Hepatocyte (in vitro differentiated cells): ENCODE data around the gene CCDC81. TPM values are rescaled to one million over a fixed set of nuclear protein-coding genes. Genes with fewer than 3 reads are reported as not detected.

Source experiments
- DNase-seq: peaks from one replicate; pipeline ENCODE4 v3.0.0-alpha.2; 2016; ENCODE audit warnings: low spot score
- H2AFZ ChIP-seq: fragments of 200-600 bp; sonication (generic); 2 replicates; pipeline ENCODE4 v1.6.0; 2016; ENCODE audit warnings: antibody characterized with exemption, mild to moderate bottlenecking
- H3K27ac ChIP-seq: fragments of 200-600 bp; sonication (generic); 2 replicates; pipeline ENCODE4 v1.5.1; 2016; ENCODE audit warnings: mild to moderate bottlenecking
- H3K27me3 ChIP-seq: fragments of 200-600 bp; sonication (generic); 2 replicates; pipeline ENCODE4 v1.6.1; 2016
- H3K36me3 ChIP-seq: fragments of 200-600 bp; sonication (generic); replicated peaks from 2 replicates; pipeline ENCODE4 v1.5.1; 2016; ENCODE audit warnings: low read depth; ENCODE audit not compliant: insufficient read depth
- H3K4me1 ChIP-seq: fragments of 200-600 bp; sonication (generic); 2 replicates; pipeline ENCODE4 v1.5.1; 2016; ENCODE audit warnings: mild to moderate bottlenecking, moderate library complexity; ENCODE audit not compliant: insufficient read depth
- H3K4me2 ChIP-seq: fragments of 200-600 bp; sonication (generic); 2 replicates; pipeline ENCODE4 v1.6.0; 2016
- H3K4me3 ChIP-seq: fragments of 200-600 bp; sonication (generic); 2 replicates; pipeline ENCODE4 v1.5.1; 2016; ENCODE audit warnings: mild to moderate bottlenecking
- H3K79me2 ChIP-seq: fragments of 200-600 bp; sonication (generic); 2 replicates; pipeline ENCODE4 v1.6.0; 2017; ENCODE audit warnings: mild to moderate bottlenecking
- H3K9me2 ChIP-seq: fragments of 200-600 bp; sonication (generic); replicated peaks from 2 replicates; pipeline ENCODE4 v1.6.0; 2017; ENCODE audit warnings: mild to moderate bottlenecking; ENCODE audit not compliant: insufficient read depth
- H3K9me3 ChIP-seq: fragments of 200-600 bp; sonication (generic); 2 replicates; pipeline ENCODE4 v1.5.1; 2016; ENCODE audit warnings: low read depth, mild to moderate bottlenecking
- H4K20me1 ChIP-seq: fragments of 200-600 bp; sonication (generic); 2 replicates; pipeline ENCODE4 v1.6.0; 2016; ENCODE audit warnings: mild to moderate bottlenecking; ENCODE audit not compliant: insufficient read depth, poor library complexity, severe bottlenecking
- EZH2 ChIP-seq: fragments of 200-600 bp; sonication (generic); IDR thresholded peaks from 2 replicates; pipeline ENCODE4 v1.6.1; 2016; ENCODE audit warnings: antibody characterized with exemption, mild to moderate bottlenecking, borderline replicate concordance
- EZH2phosphoT487 ChIP-seq: fragments of 200-600 bp; sonication (generic); IDR thresholded peaks from one replicate; pipeline ENCODE4 v1.6.1; 2018; ENCODE audit warnings: antibody characterized with exemption, mild to moderate bottlenecking, low read depth, moderate library complexity; ENCODE audit not compliant: unreplicated experiment, severe bottlenecking
- WGBS: methylation state at CpG from one replicate; pipeline ENCODE4 v1.1.6; 2016; ENCODE audit warnings: low lambda C conversion rate; ENCODE audit errors: missing lambda C conversion rate; 5-methylcytosine and 5-hydroxymethylcytosine counted together
- polyA plus RNA-seq: library from polyadenylated mRNA; unstranded; fragments of >200 nt; fragmentation: Nextera tagmentation; extraction: Ambion mirVana; gene quantifications from 2 replicates; pipeline ENCODE4 v1.2.1, GENCODE V29; 2016
- total RNA-seq: library from RNA; depleted of rRNA; stranded (reverse); fragments of >200 nt; gene quantifications from 2 replicates; pipeline ENCODE4 v1.2.3, GENCODE V29; 2014
- TF ChIP-seq, protein P1 (sequence below): fragments of 200-600 bp; sonication (generic); IDR thresholded peaks from 2 replicates; pipeline ENCODE4 v1.5.1; 2016; ENCODE audit warnings: antibody characterized with exemption, mild to moderate bottlenecking; ENCODE audit not compliant: poor library complexity

The CCDC81 gene
- total and polyA plus RNA-seq, 2 experiments from 2014 or later: 0.16 to 0.33 TPM

GRCh38 chr11:86446163-86446923 lies 71.7 kb downstream of the CCDC81 start:
- no peak overlapping the region for H3K27ac ChIP-seq
- WGBS: 93% methylated on average over 8 of the region's 8 CpGs
- no peak overlapping the region for H2AFZ ChIP-seq
- no peaks in the 10 kb centered on the region for H3K79me2 ChIP-seq
- TF ChIP-seq, protein P1, sequence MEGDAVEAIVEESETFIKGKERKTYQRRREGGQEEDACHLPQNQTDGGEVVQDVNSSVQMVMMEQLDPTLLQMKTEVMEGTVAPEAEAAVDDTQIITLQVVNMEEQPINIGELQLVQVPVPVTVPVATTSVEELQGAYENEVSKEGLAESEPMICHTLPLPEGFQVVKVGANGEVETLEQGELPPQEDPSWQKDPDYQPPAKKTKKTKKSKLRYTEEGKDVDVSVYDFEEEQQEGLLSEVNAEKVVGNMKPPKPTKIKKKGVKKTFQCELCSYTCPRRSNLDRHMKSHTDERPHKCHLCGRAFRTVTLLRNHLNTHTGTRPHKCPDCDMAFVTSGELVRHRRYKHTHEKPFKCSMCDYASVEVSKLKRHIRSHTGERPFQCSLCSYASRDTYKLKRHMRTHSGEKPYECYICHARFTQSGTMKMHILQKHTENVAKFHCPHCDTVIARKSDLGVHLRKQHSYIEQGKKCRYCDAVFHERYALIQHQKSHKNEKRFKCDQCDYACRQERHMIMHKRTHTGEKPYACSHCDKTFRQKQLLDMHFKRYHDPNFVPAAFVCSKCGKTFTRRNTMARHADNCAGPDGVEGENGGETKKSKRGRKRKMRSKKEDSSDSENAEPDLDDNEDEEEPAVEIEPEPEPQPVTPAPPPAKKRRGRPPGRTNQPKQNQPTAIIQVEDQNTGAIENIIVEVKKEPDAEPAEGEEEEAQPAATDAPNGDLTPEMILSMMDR: no peak
- no peaks in the 10 kb centered on the region for H3K9me2 ChIP-seq
- no peaks in the 10 kb centered on the region for H3K27me3 ChIP-seq
- H3K4me1 ChIP-seq: no peaks in the 10 kb centered on the region
- no peaks in the 10 kb centered on the region for H4K20me1 ChIP-seq
- no peaks in the 10 kb centered on the region for H3K9me3 ChIP-seq
- no peaks in the 10 kb centered on the region for H3K36me3 ChIP-seq
- no peak overlapping the region for H3K4me3 ChIP-seq
- no peak for DNase-seq
- no peak overlapping the region for H3K4me2 ChIP-seq

DNA sequence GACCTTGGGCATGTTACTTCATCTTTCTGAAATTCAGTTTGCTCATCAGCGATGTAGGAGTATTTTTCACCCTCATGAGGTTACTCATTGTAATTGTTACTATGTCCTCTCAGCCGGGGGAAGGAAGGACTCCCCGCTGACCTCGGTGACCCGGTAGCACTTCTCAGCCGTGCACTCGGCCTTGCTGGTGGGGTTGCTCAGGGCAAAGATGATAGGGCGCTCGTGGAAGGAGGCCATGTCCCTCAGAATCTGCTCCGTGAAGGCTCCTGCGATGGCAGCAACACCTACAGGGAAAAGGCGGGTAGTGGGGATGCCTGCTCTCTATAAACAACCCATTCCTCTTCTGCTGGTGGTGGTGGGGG lies 72.2 kb downstream of the CCDC81 start:
- Histone ChIP-seq H3K9me2 (no peaks in the 10 kb centered on the region), H3K9me3 (no peaks in the 10 kb centered on the region), H3K79me2 (no peaks in the 10 kb centered on the region), H4K20me1 (no peaks in the 10 kb centered on the region), H3K27me3 (no peaks in the 10 kb centered on the region), H3K4me1 (no peaks in the 10 kb centered on the region), H3K4me2 (no peak overlapping the region), H3K36me3 (no peaks in the 10 kb centered on the region), H2AFZ (no peak overlapping the region), H3K4me3 (no peak overlapping the region), H3K27ac (no peak overlapping the region)
- 98% methylated on average over 12 of the region's 12 CpGs for WGBS
- no peak for DNase-seq
- TF ChIP-seq EZH2phosphoT487 (no peak), EZH2 (no peak)
- TF ChIP-seq, protein P1: no peak

DNA sequence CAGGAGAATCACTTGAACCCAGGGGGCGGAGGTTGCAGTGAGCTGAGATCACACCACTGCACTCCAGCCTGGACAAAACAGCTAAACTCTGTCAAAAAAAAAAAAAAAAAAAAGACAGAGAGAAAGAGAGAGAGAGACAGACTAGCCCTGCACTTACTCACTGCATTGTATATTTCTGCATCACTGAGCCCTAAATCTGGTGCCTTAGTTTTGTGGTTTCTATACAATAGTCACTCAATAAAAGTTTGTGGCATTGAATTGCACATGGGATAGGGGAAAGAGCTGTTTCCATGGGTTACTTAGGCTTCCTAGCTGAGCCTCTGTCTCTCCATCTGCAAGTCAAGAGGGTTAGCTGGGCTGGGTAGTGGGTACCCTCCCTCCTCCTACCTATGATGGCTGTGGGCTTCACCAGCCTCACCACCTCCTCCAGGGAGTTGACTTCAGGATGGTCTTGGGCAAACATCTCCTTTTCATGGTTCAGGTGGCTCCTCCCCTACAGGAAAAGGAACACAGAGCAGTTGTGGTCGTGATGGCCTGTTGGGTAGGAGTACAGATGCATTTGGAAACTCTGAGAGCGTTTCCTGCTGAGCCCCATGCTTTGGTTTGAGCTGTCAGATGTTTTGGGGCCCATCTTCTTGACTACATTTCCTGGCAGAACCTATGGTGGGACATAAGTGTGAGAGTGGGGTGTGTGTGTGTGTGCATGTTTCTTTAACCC lies 73.2 kb downstream of the CCDC81 start:
- no peaks in the 10 kb centered on the region for H3K36me3 ChIP-seq
- H3K27ac ChIP-seq: no peak overlapping the region
- H2AFZ ChIP-seq: no peak overlapping the region
- H3K4me1 ChIP-seq: no peaks in the 10 kb centered on the region
- no peaks in the 10 kb centered on the region for H3K79me2 ChIP-seq
- no peaks in the 10 kb centered on the region for H3K9me3 ChIP-seq
- DNase-seq: no peak
- no peaks in the 10 kb centered on the region for H3K9me2 ChIP-seq
- H4K20me1 ChIP-seq: no peaks in the 10 kb centered on the region
- TF ChIP-seq EZH2phosphoT487 (no peak), EZH2 (no peak)
- TF ChIP-seq, protein P1: no peak
- H3K4me3 ChIP-seq: no peak overlapping the region
- no peaks in the 10 kb centered on the region for H3K27me3 ChIP-seq
- 91% methylated on average over 3 of the region's 3 CpGs for WGBS
- H3K4me2 ChIP-seq: no peak overlapping the region
